Stimulated activated CD8-positive, alpha-beta memory T cell treated with anti-CD3 and anti-CD28 coated beads, Interleukin-7, amount 100 ng/mL, for 48 hours (primary cell): ENCODE results near the gene HS3ST5.

ENCODE experiments used
- DNase-seq, 2 donors: peaks; one replicate each; pipeline ENCODE4 v3.0.0-alpha.2; 2020; ENCODE audit warnings: low read depth in 1 of 2; ENCODE audit errors: extremely low read depth in 1 of 2

The HS3ST5 gene, protein sequence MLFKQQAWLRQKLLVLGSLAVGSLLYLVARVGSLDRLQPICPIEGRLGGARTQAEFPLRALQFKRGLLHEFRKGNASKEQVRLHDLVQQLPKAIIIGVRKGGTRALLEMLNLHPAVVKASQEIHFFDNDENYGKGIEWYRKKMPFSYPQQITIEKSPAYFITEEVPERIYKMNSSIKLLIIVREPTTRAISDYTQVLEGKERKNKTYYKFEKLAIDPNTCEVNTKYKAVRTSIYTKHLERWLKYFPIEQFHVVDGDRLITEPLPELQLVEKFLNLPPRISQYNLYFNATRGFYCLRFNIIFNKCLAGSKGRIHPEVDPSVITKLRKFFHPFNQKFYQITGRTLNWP

DNA sequence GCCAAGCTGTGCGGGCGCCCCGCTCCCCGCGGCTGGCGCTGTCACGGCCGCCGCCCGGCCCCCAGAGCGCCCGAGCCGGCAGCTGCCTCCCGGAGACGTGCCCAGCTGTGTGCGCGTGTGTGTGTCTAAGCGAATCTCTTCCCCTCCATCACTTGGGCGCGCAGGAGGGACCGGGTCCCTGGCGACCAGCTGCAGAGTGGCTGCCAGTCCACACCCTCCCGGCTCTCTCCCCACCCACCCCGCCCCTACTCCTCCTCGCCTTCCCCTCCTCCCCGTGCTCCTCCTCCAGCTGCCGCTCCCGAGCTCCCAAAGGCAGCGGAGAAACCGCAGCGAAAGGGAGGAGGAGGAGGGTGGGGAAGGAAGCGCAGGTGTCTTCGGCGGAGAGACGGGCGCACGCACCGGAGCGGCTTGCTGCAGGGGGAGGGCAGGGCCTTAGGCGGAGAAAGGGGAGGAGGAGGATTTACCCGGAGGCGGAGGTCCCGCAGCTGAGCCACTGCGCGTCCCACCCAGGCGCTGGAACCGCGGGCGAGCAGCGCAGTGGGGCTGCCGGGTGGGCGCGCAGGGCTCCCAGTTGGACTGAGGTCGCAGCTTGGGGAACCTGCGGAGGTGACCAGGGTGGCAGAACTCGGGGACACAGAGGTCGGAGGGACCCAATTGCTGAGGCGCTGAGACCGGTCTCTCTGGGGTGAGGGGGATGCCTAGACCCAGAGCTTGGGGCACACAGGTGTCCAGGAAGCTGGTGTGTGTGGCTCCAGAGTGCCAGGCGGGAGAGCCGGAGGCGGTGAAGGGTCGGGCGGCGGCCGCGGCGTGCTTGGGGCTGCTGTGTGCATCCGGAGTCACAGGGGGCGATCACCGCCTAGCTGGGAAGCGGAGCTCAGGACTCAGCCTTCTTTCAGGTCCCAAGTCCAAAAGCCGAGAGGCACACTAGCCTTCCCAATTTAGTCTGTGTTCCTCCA, at the start of gene HS3ST5:
TSS of gene HS3ST5 (minus strand) at position 198 of the 956 bp plus-strand sequence. CDS start 280,178 bp downstream, outside the sequence.
- DNase-seq, result no peak

DNA sequence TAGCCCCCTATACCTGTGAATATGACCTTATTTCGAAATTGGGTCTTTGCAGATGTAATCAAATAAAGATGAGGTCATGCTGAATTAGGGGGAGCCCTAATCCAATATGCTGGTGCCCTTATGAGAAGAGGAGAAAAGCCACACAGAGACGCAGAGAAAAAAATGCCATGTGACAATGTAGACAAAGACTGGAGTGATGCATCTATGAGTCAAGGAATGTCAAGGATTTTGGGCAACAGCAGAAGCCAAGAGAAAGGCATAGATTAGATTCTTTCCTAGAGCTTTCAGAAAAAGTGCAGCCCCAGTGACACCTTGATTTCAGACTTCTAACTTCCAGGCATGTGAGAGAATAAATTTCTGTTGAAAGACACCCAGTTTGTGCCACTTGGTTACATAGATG, 47.4 kb upstream of the HS3ST5 start:
- no peak for DNase-seq

DNA sequence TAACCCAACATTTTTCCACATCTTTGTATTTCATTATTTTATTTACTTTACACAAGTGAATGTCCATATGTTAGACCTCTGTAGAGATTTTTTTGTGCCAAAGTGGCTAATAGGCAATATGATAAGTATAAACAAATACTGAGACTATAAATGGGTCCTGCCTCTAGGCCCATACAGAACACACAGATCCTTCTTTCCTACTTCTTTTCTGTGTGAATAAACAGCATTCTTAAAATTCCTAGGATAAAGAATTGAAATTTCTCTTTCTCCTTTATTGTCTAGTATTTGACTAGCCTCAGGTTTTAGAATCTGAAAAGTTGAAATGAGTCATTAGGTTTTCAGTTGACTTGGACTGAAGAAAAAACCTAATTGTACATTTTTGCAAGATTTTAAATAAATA, 46.3 kb upstream of the HS3ST5 start:
- DNase-seq, result no peak

DNA sequence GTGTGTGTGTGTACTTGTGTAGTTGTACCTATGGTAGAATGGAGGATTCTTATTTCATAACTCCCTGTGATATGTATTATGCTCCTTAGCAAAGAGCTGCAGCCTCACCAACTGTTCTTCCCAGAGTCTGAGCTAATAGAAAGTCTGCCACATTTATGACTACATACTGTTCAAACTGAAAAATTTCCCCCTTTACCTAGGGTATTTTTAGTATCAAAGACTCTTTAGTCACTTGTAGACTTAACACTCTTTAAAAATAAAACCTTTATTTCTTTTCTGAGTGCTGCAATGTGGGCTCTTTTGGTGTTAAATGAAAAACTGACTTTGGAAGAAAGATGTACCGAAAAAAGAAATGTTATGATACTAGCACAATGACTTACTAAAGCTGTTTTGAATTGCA, 39.6 kb upstream of the HS3ST5 start:
- DNase-seq, result no peak

DNA sequence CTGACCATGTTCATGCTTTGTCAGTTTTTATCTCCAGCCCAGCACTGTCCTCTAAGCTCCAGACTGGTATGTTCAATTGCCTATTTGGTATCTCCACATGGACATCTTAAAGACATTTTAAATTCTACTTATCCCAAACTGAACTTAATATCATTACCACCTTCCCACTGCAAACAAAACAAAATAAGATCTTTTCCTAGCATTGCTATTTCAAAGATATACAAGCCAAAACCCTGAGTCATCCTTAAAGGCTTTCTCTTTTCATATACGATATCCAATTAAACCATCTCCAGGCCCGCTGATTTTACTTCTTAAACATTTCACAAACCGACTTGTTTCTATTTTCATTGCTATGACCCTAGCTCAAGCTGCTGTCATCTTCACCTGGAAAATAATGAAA, 35.1 kb upstream of the HS3ST5 start:
- DNase-seq, result no peak

DNA sequence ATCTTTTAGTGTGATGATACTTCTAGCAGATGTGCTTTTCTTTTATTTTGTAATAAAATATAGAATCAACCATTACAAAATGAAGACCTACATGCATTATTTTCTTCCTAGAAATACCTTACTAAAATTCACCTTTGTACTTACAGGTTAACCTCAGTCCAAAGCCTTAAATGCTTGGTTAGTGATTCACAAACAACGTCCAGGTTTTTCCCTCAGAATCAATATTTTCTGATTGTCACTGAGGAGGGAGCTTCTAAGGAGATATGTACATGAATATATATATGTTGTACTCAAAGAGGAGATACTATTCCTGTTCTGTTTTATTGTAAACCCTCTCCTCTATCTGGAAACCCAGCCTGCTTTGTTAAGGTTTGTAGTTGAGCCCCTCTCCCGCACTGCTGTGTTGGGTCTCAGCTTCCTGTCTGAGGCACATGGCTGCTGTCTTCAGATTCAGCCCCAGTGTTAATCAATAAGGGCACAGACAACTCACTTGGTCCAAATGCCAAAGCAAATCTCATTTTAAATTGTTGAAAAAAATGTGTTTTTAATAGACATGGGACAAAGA, 33.9 kb upstream of the HS3ST5 start:
- no peak for DNase-seq

DNA sequence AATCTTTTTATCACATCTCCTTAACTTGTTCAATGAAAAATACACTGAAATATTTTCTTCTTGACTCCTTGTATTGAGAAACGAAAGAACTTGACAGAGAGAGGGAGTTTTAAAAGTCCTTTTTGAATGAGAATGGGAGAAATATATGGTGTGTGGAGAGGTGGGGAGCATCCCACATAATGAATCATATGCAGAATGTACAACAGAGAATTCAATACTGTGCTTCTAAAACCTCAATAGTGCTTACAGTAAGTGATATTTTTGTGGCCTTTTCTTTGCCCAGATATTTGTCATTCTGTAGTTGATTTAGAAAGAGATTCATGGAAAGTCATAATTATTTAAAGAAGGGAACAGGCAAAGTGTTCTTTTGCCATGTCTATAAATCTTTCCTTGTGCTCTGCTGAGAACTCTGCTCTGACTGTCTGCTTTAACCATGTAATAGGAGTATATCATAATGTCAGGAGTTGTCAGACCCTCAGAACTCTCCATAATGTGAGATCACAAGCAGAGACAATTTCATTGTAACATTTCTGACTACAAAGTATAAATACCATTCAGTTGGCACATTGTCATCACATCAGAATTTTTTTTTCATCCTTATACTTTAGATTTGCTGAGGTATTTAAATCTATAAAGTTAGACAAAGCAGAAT, 32.8 kb upstream of the HS3ST5 start:
- no peak for DNase-seq

DNA sequence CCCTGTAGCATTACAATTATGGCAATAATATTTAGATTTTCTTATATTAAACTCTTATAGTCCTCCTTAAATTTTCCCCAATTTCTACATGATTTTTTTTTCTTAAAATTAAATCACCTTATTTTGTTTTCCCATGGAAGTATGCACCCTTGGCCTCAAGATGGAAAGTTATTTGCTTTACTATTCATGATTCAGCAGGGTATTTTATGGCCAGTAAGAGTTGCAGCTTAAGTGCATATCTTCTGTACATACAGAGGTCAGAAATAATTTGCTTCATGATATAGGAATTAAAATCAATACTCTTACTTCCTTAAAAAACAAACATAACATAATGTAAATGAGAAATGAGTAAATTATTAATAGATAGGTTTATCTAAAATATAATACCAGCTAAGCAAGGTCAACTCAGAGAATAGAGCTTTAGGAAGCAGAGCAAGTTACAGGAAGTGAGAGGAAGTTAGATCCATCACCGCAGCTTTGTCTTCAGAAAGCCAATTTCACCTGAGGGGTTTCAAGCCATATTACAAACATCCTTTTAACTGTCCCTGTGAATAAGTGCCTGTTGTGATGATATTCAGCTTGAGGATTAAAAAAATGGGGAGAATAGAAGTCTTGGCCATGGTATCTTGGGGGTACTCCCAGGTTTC, 24.6 kb upstream of the HS3ST5 start:
- DNase-seq, result no peak

DNA sequence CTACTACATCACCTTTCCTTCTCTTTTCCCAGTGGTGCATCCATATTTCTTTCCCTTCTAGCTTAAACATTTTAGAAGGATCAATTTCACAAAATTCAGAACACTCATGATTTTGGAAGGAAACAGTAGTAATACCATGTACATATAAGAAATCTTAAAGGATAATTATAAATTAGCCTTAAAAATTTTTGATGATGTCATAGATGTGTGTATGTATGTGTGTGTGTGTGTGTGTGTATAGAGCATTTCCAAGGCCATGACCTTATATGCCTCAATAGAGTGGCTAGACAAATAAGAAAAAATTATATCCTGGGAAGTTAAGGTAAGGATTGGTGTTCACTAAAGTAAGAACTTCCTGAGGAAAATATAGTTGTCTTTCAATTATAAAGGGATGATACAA, 24.1 kb upstream of the HS3ST5 start:
- DNase-seq, result no peak

DNA sequence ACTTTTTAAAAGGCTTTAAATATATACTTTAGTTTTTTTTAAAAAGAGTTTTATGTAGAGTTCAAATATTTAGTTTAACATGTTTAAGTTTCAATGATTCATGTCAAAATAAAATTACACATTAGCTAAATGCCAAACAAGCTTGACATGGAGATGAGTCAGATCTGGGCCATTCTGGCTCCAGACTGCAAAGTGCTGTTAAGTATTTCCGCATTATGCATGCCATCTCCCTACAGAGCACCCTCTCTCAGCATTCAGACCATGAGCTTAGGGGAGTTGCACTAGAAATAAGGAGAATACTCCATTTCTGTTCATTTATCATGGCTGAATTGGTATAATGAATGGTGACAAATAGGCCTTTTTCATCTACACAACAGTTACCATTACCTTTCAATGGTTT, 21.5 kb upstream of the HS3ST5 start:
- DNase-seq, result no peak

DNA sequence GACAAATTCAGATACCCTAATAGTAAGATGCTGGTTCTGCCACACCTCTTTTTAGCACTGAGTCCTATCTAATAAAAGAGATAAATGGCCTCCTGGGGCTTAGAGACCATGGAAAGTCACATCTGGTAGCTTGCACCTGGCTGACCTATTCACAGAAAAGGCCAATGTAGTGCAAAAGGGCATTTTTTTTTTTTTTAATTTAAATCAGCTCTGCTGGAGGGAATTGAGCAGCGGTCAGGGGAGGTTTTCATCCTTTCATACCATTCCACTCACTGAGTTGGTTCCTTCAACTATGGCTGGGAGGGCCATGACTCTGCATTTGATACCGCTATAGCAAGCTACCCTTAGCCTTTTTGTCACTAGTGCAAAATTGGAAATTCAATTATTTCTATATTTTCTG, 20.1 kb upstream of the HS3ST5 start:
- no peak for DNase-seq

DNA sequence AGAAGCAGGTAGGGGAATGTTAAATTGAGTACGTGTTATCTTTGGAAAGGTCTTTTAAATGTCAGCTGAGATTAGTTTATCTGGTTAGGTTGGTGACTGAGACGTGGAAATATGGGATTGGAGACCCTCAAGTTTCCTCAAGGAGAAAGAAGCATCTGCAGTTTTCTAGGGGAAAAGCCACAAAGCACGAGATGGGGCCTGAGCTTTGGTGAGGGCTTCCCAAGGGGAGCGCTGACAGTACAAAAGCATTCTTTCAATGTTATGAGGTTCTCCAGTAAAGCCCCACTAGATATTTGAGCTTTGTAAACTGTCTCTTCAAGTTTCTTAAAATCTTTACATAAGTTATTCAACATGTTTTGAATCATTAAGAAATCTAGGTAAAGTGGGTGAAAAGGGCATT, 19.6 kb upstream of the HS3ST5 start:
- DNase-seq, result no peak

DNA sequence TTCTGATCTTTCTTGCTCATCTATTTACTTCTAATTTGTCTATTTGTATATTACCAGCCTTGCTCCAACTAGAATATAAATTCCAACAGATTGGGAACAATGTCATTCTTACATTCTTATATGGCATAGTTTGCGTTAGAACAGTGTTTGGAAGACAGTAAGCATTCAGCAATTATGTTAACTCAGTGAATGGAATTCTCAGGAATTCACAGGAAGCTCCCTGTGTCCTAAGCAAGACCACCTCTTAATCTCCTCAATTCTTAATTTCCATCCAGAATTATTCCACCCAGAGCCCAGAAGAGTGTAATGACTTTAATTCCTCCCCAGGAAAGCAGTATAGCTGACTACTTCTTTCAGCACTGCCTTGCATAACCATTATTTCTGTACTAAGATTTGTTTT, 18.2 kb upstream of the HS3ST5 start:
- no peak for DNase-seq

DNA sequence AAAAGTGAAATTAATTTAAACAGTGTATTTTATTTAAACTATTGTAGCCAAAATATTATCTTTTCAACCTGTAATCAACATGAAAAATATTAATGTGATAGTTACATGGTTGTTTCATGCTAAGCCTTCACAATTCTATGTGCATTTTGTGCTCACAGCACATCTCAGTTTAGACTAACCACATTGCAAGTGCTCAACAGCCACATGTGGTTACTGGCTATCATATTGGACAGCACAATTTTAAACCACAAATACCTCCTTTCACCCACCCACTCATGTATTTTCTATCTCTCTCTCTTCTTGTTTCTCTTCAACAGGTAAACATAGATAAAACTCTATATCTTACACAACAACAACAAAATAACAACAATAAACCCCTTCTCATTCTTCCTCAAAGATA, 12.5 kb upstream of the HS3ST5 start:
- no peak for DNase-seq

DNA sequence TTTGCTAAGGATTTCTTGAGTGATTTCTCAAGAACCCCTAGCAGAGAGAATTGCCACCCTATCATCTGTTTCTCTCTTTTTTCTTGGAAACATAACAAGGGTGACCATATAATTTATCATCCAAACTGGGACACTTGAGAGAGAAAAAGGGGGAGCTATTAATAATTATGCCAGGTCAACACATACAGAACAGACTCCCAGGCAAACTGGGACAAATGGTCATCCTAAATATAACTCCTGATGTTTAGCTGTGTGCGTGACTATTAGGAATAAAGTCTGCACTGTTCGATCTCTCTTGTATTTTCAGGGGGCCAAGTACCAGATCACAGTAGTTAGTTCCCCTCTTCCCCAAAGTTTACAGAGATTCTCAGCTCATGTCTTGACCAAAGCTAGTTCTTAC, 11.7 kb upstream of the HS3ST5 start:
- DNase-seq, result no peak

DNA sequence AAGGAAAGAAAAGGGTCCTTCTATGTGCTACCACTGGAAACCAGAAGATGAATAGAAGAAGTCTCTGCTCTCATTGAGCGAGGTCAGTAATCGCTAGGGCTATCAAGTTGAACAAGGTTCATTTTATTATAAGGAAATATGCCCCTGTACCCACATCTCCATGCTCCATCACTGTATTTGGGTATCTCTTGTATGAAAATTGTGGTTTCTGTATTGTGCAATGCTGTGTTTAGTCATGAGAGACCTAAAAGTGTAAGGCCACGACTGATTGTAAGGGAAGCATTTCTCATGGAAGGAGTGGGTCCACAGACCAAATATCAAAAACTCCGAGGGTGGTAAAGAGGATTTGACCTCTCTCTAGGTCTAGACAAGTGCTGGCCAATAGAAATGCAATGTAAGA, 3.6 kb upstream of the HS3ST5 start:
- DNase-seq, result no peak

DNA sequence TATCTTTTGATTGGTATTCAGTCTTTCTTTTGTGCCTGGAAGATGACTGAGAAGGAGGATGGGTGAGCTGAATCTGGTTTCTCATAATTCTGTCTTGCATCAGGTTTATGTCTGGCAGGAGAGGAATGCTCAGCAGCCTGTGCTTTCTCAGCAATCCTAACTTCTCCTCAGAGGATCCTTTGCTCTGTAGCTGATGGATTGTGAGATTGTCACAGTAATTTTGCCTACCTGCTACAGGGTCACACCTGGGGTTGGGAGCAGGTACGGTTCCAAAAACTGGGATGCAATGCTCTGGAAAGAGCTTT, 2.1 kb upstream of the HS3ST5 start:
- DNase-seq, result no peak

DNA sequence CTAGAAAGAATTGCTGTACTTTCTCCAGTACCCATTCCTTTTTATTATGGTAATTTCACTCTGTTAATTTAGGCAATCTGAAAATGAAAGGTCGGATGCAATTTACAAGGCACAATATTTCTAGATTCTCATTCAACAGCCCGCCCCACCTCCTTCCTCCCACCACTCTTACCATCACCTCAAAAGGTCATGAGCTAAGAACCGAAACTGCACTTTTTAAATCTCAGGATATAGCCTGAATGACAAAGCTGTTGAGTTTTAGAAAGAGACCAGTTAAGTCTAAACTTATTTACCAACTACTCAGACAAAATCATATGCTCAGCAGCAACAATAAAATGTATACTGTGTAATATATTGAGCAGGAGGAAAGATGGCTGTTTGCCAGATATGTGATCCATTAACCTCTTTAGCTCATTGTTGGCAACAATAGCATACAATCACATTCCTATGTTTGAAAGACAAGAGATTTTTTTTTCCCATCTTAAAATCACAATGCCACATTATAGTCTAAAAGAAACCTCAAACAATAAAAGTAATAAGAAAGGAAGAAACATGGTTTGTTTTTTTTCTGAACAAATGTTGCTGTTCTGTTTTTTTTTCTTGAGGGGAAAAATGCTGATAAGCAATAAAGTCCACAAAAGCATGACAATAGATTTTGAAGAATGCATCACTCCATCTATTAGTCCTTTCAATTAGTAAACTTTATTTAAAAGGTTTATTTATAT, 1.6 kb upstream of the HS3ST5 start:
- DNase-seq, result no peak

DNA sequence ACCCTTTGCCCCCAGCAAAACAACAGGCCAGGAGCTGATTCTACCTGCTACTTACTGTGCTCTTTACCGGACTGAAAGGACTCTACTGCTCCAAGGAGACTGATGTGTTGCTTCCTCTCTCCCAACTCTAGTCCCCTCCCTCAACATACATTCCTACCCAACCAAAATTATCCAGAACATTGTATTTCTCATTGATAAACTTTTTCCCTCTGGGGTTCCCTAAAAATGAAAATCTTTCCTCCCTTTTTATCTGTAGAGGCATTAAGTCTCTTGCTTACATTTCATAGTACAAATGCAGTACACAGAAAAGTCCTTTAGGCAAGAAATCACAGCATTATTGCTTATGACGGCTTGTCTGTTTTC, 940 bp upstream of the HS3ST5 start:
- DNase-seq, result no peak

DNA sequence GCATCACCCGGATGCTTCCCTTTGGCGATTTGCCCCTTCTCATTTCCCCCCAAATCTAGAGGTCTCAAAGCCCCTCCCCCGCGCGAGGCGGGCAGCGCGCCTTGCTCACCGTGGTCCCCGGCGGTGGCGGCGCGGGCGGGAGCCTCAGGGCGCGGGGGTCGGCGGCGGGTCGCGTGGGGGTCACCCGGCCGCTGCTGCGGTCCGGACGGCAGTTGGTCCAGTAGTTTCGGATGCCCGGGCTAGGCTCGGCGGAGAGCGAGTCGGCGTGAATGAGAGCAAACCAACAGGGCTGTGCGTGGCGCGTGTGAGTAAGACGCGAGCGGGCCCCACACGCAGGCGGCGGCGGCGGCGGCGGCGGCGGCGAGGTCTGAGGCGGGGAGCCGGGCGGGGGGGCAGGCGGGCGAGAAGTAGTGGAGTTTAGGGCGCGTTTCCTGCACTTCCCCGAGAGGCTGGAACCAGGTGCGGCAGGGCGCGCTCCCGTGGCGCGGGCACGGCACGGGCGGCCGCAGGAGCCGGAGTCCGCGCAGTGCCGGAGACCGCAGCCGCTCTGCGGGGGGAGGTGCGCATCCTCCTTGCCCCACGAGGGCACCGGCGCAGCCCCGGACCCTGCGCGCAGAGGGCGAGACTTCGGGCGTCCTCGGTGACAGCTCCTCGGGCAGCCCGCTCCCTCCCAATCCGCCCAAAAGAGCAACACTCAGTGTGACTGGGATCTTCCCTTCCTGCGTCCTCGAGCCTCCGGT, 567 bp downstream of the HS3ST5 start:
- DNase-seq, result no peak
